Frontal cortex (tissue), 4 donors: ENCODE results near the gene TSHZ1. TPM values are rescaled to one million over a fixed set of nuclear protein-coding genes. Genes with fewer than 3 reads are reported as not detected.

Experiments used
- DNase-seq, 2 donors: peaks; one replicate each; pipeline ENCODE4 v3.0.0; 2012; ENCODE audit warnings: low spot score in 2 of 2
- FAIRE-seq: peaks from 2 replicates; lab custom pipeline; 2012; peaks lifted over from hg19 to GRCh38; lab: Jason Lieb, UNC
- total RNA-seq: library from RNA; depleted of rRNA; stranded (reverse); fragments of >200 nt; gene quantifications from one replicate; pipeline ENCODE4 v1.2.3, GENCODE V29; 2014
- donor health status: control.
- donor health status: control.
- donor health status: control.

TSHZ1 gene
- total RNA-seq, 1 donor from 2014 or later = 7.3 TPM

- FAIRE-seq (no peak), DNase-seq (no peak)
Observed at GRCh38 chr18:75218065-75218923, 7.7 kb downstream of the TSHZ1 start.

- DNase-seq (no peak), FAIRE-seq (no peak)
Observed at GRCh38 chr18:75219745-75220375, 9.3 kb downstream of the TSHZ1 start.

- FAIRE-seq (no peak), DNase-seq (no peak)
Observed at GRCh38 chr18:75220551-75221355, 10.2 kb downstream of the TSHZ1 start.

- no peak for FAIRE-seq
- no peak for DNase-seq
Observed at GRCh38 chr18:75221397-75221796, 10.8 kb downstream of the TSHZ1 start.

- no peak for FAIRE-seq
- no peak for DNase-seq
Observed at GRCh38 chr18:75221897-75222296, 11.3 kb downstream of the TSHZ1 start.

GRCh38 chr18:75222407-75222806 lies 11.8 kb downstream of the TSHZ1 start:
- FAIRE-seq = no peak
- DNase-seq = no peak

GRCh38 chr18:75223687-75224347 lies 13.2 kb downstream of the TSHZ1 start:
- FAIRE-seq = no peak
- no peak for DNase-seq

- FAIRE-seq (no peak), DNase-seq (no peak)
Observed at GRCh38 chr18:75226286-75226955, 15.8 kb downstream of the TSHZ1 start.

GRCh38 chr18:75226956-75227316 lies 16.3 kb downstream of the TSHZ1 start:
- DNase-seq (no peak), FAIRE-seq (no peak)

- DNase-seq (no peak), FAIRE-seq (no peak)
Observed at GRCh38 chr18:75227535-75228296, 17.1 kb downstream of the TSHZ1 start.

GRCh38 chr18:75228967-75229366 lies 18.4 kb downstream of the TSHZ1 start:
- FAIRE-seq (no peak), DNase-seq (no peak)

- no peak for FAIRE-seq
- DNase-seq = no peak
Observed at GRCh38 chr18:75229437-75229836, 18.8 kb downstream of the TSHZ1 start.

- FAIRE-seq (no peak), DNase-seq (no peak)
Observed at GRCh38 chr18:75230163-75231052, 19.8 kb downstream of the TSHZ1 start.

- DNase-seq (no peak), FAIRE-seq (no peak)
Observed at GRCh38 chr18:75231053-75231406, 20.4 kb downstream of the TSHZ1 start.

GRCh38 chr18:75234901-75235300 lies 24.3 kb downstream of the TSHZ1 start:
- no peak for FAIRE-seq
- no peak for DNase-seq

- FAIRE-seq (no peak), DNase-seq (no peak)
Observed at GRCh38 chr18:75235896-75236295, 25.3 kb downstream of the TSHZ1 start.

- DNase-seq = no peak
- FAIRE-seq = no peak
Observed at GRCh38 chr18:75238100-75238499, 27.5 kb downstream of the TSHZ1 start.

- FAIRE-seq = no peak
- DNase-seq = no peak
Observed at GRCh38 chr18:75238786-75239185, 28.2 kb downstream of the TSHZ1 start.
